Measurements from ENCODE around the gene KLHL34.

The KLHL34 gene

DNA sequence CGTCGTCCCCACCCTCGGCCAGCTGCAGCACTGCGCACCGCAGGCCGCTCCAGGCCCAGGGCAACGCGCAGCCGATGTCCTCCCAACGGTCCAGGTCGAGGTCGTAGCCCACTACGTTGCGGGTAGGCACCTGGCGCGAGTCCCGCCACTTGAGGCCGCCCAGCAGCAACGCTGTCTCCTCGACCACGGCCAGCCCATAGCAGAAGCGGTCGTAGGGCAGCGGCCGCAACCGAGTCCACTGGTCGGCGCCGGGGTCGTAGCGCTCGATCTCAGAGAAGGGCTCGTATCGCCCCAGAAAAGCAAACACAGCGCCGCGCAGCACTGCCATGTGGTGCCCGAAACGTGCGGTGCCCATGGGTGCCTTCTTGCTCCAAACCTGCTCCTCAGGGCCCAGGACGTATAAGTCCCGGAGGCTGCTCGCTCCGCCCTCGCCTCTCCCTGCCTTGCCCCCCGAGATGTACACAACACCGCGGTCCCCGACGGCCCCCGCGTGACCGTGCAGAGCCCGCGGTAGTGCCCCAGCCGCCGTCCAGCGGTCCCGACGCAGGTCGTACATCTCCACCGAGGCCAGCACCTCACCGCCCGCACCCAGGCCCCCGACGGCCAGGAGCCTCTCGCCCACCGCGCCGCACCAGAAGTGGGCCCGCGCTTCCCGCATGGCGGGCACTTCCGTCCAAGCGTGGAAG is 2.1 kb downstream of the KLHL34 start:
- H3K27me3 ChIP-seq (ENCODE audit: insufficient read depth, low read length, poor library complexity): no peaks in the 10 kb centered on the region
- no peak overlapping the region for H3K27ac ChIP-seq (ENCODE audit: low read length)
- ATAC-seq (ENCODE audit: insufficient read depth, low read depth) (no peak), DNase-seq (no peak)
- peaks cover 2% of the 10 kb centered on the region; the same call in 1 of the 2 replicates for H3K36me3 ChIP-seq (ENCODE audit: insufficient read depth, low read length)
- H2AFZ ChIP-seq (ENCODE audit: low read depth, low read length): no peak overlapping the region
- TF ChIP-seq EZH2 (IDR thresholded peaks at IDR 0.05; ENCODE audit: borderline replicate concordance, low read depth, low read length, severe bottlenecking): no peak
- TF ChIP-seq, protein P1, sequence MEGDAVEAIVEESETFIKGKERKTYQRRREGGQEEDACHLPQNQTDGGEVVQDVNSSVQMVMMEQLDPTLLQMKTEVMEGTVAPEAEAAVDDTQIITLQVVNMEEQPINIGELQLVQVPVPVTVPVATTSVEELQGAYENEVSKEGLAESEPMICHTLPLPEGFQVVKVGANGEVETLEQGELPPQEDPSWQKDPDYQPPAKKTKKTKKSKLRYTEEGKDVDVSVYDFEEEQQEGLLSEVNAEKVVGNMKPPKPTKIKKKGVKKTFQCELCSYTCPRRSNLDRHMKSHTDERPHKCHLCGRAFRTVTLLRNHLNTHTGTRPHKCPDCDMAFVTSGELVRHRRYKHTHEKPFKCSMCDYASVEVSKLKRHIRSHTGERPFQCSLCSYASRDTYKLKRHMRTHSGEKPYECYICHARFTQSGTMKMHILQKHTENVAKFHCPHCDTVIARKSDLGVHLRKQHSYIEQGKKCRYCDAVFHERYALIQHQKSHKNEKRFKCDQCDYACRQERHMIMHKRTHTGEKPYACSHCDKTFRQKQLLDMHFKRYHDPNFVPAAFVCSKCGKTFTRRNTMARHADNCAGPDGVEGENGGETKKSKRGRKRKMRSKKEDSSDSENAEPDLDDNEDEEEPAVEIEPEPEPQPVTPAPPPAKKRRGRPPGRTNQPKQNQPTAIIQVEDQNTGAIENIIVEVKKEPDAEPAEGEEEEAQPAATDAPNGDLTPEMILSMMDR (IDR thresholded peaks at IDR 0.05; ENCODE audit: borderline replicate concordance, extremely low read depth, low read length, poor library complexity, severe bottlenecking): no peak
- H4K20me1 ChIP-seq (ENCODE audit: insufficient read depth, low read length): no peaks in the 10 kb centered on the region
- H3K4me1 ChIP-seq (ENCODE audit: insufficient read depth, low read length): no peaks in the 10 kb centered on the region
- no peaks in the 10 kb centered on the region for H3K79me2 ChIP-seq (ENCODE audit: insufficient read depth, low read length)
- no peak overlapping the region for H3K9ac ChIP-seq (ENCODE audit: low read depth, low read length)
- no peak overlapping the region for H3K4me3 ChIP-seq (ENCODE audit: low read depth in 1 of 2, low read length in 2 of 2)
- no peaks in the 10 kb centered on the region for H3K9me3 ChIP-seq (ENCODE audit: insufficient read depth, low read length, severe bottlenecking)
- H3K4me2 ChIP-seq (ENCODE audit: insufficient read depth, low read length): no peak overlapping the region

DNA sequence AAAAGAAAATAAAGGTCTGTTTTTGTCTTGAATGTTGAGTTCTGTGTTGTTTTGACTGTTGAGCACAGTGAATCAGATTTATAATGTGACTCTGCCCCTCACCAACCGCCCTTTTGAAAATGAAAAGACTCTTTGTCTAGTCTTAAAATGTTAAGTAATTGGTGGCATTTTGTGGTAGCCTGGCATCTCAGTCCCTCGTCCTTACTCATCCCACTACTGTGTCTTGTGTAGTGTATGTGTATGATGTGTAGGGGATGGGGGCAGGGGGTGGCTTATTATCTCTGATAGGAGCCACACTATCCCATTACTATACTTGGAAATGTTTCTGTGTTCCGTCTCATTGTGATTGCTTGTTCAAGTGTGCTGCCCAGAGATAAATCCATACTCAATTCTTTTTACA is 12.2 kb downstream of the KLHL34 start:
- Histone ChIP-seq H3K27ac (ENCODE audit: low read length) (no peak overlapping the region), H3K4me1 (ENCODE audit: insufficient read depth, low read length) (no peaks in the 10 kb centered on the region), H3K4me3 (ENCODE audit: low read depth in 1 of 2, low read length in 2 of 2) (no peak overlapping the region), H2AFZ (ENCODE audit: low read depth, low read length) (no peak overlapping the region), H3K79me2 (ENCODE audit: insufficient read depth, low read length) (no peaks in the 10 kb centered on the region), H3K27me3 (ENCODE audit: insufficient read depth, low read length, poor library complexity) (no peaks in the 10 kb centered on the region), H3K36me3 (ENCODE audit: insufficient read depth, low read length) (no peaks in the 10 kb centered on the region), H3K9me3 (ENCODE audit: insufficient read depth, low read length, severe bottlenecking) (no peaks in the 10 kb centered on the region), H3K9ac (ENCODE audit: low read depth, low read length) (no peak overlapping the region), H4K20me1 (ENCODE audit: insufficient read depth, low read length) (no peaks in the 10 kb centered on the region), H3K4me2 (ENCODE audit: insufficient read depth, low read length) (no peak overlapping the region)
- DNase-seq (no peak), ATAC-seq (ENCODE audit: insufficient read depth, low read depth) (no peak)
- no peak for TF ChIP-seq EZH2 (IDR thresholded peaks at IDR 0.05; ENCODE audit: borderline replicate concordance, low read depth, low read length, severe bottlenecking)
- TF ChIP-seq, protein P1 (IDR thresholded peaks at IDR 0.05; ENCODE audit: borderline replicate concordance, extremely low read depth, low read length, poor library complexity, severe bottlenecking): no peak

DNA sequence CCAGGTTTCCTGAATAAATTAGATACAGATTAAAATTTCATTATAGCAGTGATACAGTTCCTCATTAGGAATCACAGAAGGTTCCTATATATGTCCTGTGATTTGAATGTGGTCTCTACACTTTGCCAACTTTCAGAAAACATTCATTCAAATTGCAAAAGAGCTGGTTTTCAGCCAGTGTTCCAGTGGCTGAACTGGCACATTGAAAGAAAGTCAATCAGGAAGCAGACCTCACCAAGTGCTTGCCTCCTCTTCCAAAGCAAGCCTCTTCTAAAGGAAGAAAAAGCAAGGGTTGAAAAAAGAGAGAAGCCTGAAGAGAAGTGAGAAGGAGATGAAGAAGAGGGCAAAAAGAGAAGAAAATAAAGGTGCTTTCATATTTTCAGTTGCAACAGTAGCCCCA is 12.7 kb downstream of the KLHL34 start:
- no peak overlapping the region for H2AFZ ChIP-seq (ENCODE audit: low read depth, low read length)
- no peak for ATAC-seq (ENCODE audit: insufficient read depth, low read depth)
- DNase-seq: no peak
- H3K9ac ChIP-seq (ENCODE audit: low read depth, low read length): no peak overlapping the region
- no peaks in the 10 kb centered on the region for H3K9me3 ChIP-seq (ENCODE audit: insufficient read depth, low read length, severe bottlenecking)
- H3K79me2 ChIP-seq (ENCODE audit: insufficient read depth, low read length): no peaks in the 10 kb centered on the region
- H3K27me3 ChIP-seq (ENCODE audit: insufficient read depth, low read length, poor library complexity): no peaks in the 10 kb centered on the region
- H3K36me3 ChIP-seq (ENCODE audit: insufficient read depth, low read length): no peaks in the 10 kb centered on the region
- TF ChIP-seq, protein P1 (IDR thresholded peaks at IDR 0.05; ENCODE audit: borderline replicate concordance, extremely low read depth, low read length, poor library complexity, severe bottlenecking): no peak
- no peak for TF ChIP-seq EZH2 (IDR thresholded peaks at IDR 0.05; ENCODE audit: borderline replicate concordance, low read depth, low read length, severe bottlenecking)
- H3K4me3 ChIP-seq (ENCODE audit: low read depth in 1 of 2, low read length in 2 of 2): no peak overlapping the region
- no peak overlapping the region for H3K27ac ChIP-seq (ENCODE audit: low read length)
- H4K20me1 ChIP-seq (ENCODE audit: insufficient read depth, low read length): no peaks in the 10 kb centered on the region
- no peaks in the 10 kb centered on the region for H3K4me1 ChIP-seq (ENCODE audit: insufficient read depth, low read length)
- no peak overlapping the region for H3K4me2 ChIP-seq (ENCODE audit: insufficient read depth, low read length)

Measured in DND-41 (cell line).